HL-60 (cell line): ENCODE measurements around the gene L3MBTL2.

ENCODE experiments used
- DNase-seq, 2 experiments: peaks; one replicate each; pipeline ENCODE4 v3.0.0-alpha.2; 2010 to 2020; ENCODE audit warnings: low read depth in 1 of 2, low spot score in 1 of 2
- H3K27ac ChIP-seq: fragments of 250-450 bp; sonication (Bioruptor Pico); replicated peaks from 2 replicates; pipeline ENCODE4 v1.5.1; 2020; ENCODE audit warnings: mild to moderate bottlenecking, moderate library complexity
- H3K27me3 ChIP-seq: fragments of 250-450 bp; sonication (Bioruptor Pico); 2 replicates; pipeline ENCODE4 v1.5.1; 2021; ENCODE audit warnings: mild to moderate bottlenecking, moderate library complexity; ENCODE audit not compliant: insufficient read depth, poor library complexity, severe bottlenecking
- H3K4me3 ChIP-seq: replicated peaks from 2 replicates; pipeline ENCODE4 v1.5.1; 2011; ENCODE audit warnings: mild to moderate bottlenecking, control low read depth, low read length; ENCODE audit not compliant: insufficient read depth
- CTCF ChIP-seq: IDR thresholded peaks from one replicate; pipeline ENCODE4 v1.5.1; 2011; ENCODE audit warnings: low read length, control low read depth, inconsistent platforms; ENCODE audit not compliant: insufficient read depth
- GABPA ChIP-seq: IDR thresholded peaks from 2 replicates; pipeline ENCODE4 v1.6.1; 2012; ENCODE audit warnings: low read depth
- POLR2AphosphoS5 ChIP-seq: IDR thresholded peaks from 2 replicates; pipeline ENCODE4 v1.6.1; 2012; ENCODE audit warnings: low read depth
- REST ChIP-seq: IDR thresholded peaks from 2 replicates; pipeline ENCODE4 v1.6.1; 2012; ENCODE audit warnings: low read depth; ENCODE audit not compliant: insufficient replicate concordance
- SPI1 ChIP-seq: IDR thresholded peaks from 2 replicates; pipeline ENCODE4 v1.6.1; 2012; ENCODE audit warnings: low read depth, mild to moderate bottlenecking, borderline replicate concordance

L3MBTL2 gene

GRCh38 chr22:41226723-41227655, 21.9 kb downstream of the L3MBTL2 start:
- Histone ChIP-seq H3K4me3 (no peak overlapping the region), H3K27ac (no peak overlapping the region), H3K27me3 (no peaks in the 10 kb centered on the region)
- TF ChIP-seq REST (no peak), CTCF (no peak), SPI1 (no peak), POLR2AphosphoS5 (no peak), GABPA (no peak)
- no peak for DNase-seq

- TF ChIP-seq GABPA (no peak), CTCF (no peak), REST (no peak), SPI1 (no peak), POLR2AphosphoS5 (no peak)
- H3K27ac ChIP-seq, result no peak overlapping the region
- H3K4me3 ChIP-seq, result no peak overlapping the region
- no peaks in the 10 kb centered on the region for H3K27me3 ChIP-seq
- DNase-seq, result no peak
These were observed 24.1 kb downstream of the L3MBTL2 start for GRCh38 chr22:41229215-41229614.

- Histone ChIP-seq H3K27me3 (no peaks in the 10 kb centered on the region), H3K4me3 (no peak overlapping the region), H3K27ac (no peak overlapping the region)
- DNase-seq, result no peak
- TF ChIP-seq CTCF (no peak), SPI1 (no peak), POLR2AphosphoS5 (no peak), GABPA (no peak), REST (no peak)
These were observed 24.8 kb downstream of the L3MBTL2 start for GRCh38 chr22:41229730-41230400.
